Type B pancreatic cell (in vitro differentiated cells): Measurements from ENCODE around the gene CENPK. TPM values are rescaled to one million over a fixed set of nuclear protein-coding genes. Genes with fewer than 3 reads are reported as not detected.

Source experiments
- DNase-seq: peaks from one replicate; pipeline ENCODE4 v3.0.0; 2021; ENCODE audit warnings: mixed read lengths; ENCODE audit not compliant: unreplicated experiment; ENCODE audit errors: extremely low spot score
- H3K27ac Mint-ChIP-seq: 2 replicates; pipeline ENCODE4 v1.8.0; 2021; ENCODE audit warnings: mild to moderate bottlenecking, mixed read lengths
- H3K27me3 Mint-ChIP-seq: 2 replicates; pipeline ENCODE4 v1.8.0; 2021; ENCODE audit warnings: mixed read lengths
- H3K36me3 Mint-ChIP-seq: 2 replicates; pipeline ENCODE4 v1.8.0; 2021; ENCODE audit warnings: mixed read lengths
- H3K4me1 Mint-ChIP-seq: one replicate; pipeline ENCODE4 v1.8.0; 2021; ENCODE audit warnings: mixed read lengths; ENCODE audit not compliant: unreplicated experiment
- H3K4me3 Mint-ChIP-seq: 2 replicates; pipeline ENCODE4 v1.8.0; 2021; ENCODE audit warnings: mild to moderate bottlenecking, mixed read lengths
- H3K9me3 Mint-ChIP-seq: 2 replicates; pipeline ENCODE4 v1.8.0; 2021; ENCODE audit warnings: mixed read lengths
- total RNA-seq: library from RNA; stranded (reverse); gene quantifications from 2 replicates; pipeline ENCODE4 v1.2.1, GENCODE V29; 2021; ENCODE audit warnings: low replicate concordance
- TF ChIP-seq, protein P1 (sequence below): fragments of 200-600 bp; sonication (generic); conservative IDR thresholded peaks from 2 replicates; pipeline ENCODE4 v1.5.0; 2021; ENCODE audit warnings: antibody characterized with exemption, mild to moderate bottlenecking

The CENPK gene
- total RNA-seq, 1 donor from 2014 or later: 36.9 TPM

DNA sequence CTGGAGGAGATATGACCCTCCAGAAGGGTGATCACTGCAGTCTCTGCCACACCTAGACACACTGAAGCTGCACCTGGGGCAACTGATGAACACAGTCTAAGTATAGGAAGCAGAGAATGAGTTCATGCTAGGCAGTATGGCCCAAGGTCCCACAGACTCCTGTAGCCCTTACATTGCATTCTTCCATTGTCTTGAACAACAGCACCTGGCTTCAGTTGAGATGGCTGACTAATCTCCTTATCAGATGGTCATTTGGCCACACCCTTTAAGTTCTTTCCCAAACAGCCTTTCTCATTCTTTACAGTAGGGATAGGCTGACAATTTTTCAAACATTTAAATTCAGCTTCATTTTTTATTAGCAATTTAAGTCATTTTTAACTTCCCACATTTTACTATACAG lies 23.1 kb downstream of the CENPK start:
- no peak overlapping the region for H3K27ac Mint-ChIP-seq
- peaks cover 14% of the 10 kb centered on the region for H3K36me3 Mint-ChIP-seq
- DNase-seq: no peak
- no peak overlapping the region for H3K4me3 Mint-ChIP-seq
- H3K4me1 Mint-ChIP-seq: no peaks in the 10 kb centered on the region
- no peaks in the 10 kb centered on the region for H3K27me3 Mint-ChIP-seq
- H3K9me3 Mint-ChIP-seq: no peaks in the 10 kb centered on the region
- TF ChIP-seq, protein P1, sequence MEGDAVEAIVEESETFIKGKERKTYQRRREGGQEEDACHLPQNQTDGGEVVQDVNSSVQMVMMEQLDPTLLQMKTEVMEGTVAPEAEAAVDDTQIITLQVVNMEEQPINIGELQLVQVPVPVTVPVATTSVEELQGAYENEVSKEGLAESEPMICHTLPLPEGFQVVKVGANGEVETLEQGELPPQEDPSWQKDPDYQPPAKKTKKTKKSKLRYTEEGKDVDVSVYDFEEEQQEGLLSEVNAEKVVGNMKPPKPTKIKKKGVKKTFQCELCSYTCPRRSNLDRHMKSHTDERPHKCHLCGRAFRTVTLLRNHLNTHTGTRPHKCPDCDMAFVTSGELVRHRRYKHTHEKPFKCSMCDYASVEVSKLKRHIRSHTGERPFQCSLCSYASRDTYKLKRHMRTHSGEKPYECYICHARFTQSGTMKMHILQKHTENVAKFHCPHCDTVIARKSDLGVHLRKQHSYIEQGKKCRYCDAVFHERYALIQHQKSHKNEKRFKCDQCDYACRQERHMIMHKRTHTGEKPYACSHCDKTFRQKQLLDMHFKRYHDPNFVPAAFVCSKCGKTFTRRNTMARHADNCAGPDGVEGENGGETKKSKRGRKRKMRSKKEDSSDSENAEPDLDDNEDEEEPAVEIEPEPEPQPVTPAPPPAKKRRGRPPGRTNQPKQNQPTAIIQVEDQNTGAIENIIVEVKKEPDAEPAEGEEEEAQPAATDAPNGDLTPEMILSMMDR: no peak

- Mint-ChIP-seq H3K36me3 (peaks cover 3% of the 10 kb centered on the region), H3K4me1 (no peaks in the 10 kb centered on the region), H3K9me3 (no peaks in the 10 kb centered on the region), H3K4me3 (no peak overlapping the region), H3K27ac (no peak overlapping the region), H3K27me3 (no peaks in the 10 kb centered on the region)
- TF ChIP-seq, protein P1: no peak
- DNase-seq: no peak
These were observed 27.4 kb downstream of the CENPK start for GRCh38 chr5:65535529-65535987.

- no peaks in the 10 kb centered on the region for H3K4me1 Mint-ChIP-seq
- H3K27ac Mint-ChIP-seq: no peak overlapping the region
- TF ChIP-seq, protein P1: no peak
- no peak for DNase-seq
- H3K36me3 Mint-ChIP-seq: no peaks in the 10 kb centered on the region
- H3K9me3 Mint-ChIP-seq: no peaks in the 10 kb centered on the region
- no peaks in the 10 kb centered on the region for H3K27me3 Mint-ChIP-seq
- H3K4me3 Mint-ChIP-seq: no peak overlapping the region
These were observed 32.1 kb downstream of the CENPK start for GRCh38 chr5:65530904-65531303.

DNA sequence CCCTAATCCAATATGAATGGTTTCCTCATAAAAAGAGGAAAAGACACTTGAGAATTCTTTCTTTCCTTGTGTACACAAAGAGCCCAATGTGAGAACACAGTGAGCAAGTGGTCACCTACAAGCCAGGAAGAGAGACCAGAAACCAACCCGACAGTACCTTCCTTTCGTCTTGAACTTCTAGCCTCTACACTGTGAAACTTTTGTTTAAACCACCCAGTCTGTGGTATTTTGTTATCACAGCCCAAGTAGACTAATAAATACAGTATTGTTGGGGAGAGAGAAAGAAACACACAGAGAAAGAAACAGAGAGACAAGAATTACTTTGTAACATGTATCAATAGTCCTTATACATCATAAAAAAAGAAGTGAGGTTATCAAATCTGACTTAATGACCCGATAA lies 37.2 kb downstream of the CENPK start:
- Mint-ChIP-seq H3K9me3 (no peaks in the 10 kb centered on the region), H3K4me1 (no peaks in the 10 kb centered on the region), H3K36me3 (no peaks in the 10 kb centered on the region), H3K27ac (no peak overlapping the region), H3K4me3 (no peak overlapping the region), H3K27me3 (no peaks in the 10 kb centered on the region)
- TF ChIP-seq, protein P1: no peak
- no peak for DNase-seq

- DNase-seq: no peak
- Mint-ChIP-seq H3K27me3 (no peaks in the 10 kb centered on the region), H3K27ac (no peak overlapping the region), H3K4me1 (no peaks in the 10 kb centered on the region), H3K36me3 (peaks cover 3% of the 10 kb centered on the region), H3K9me3 (no peaks in the 10 kb centered on the region), H3K4me3 (no peak overlapping the region)
- TF ChIP-seq, protein P1: no peak
These were observed 50.6 kb downstream of the CENPK start for GRCh38 chr5:65512170-65512937.
